MM.1S (cell line): Measurements from ENCODE around the gene ARMC12.

Source experiments
- DNase-seq: peaks from one replicate; pipeline ENCODE4 v3.0.0-alpha.2; 2015
- H2AFZ ChIP-seq: fragments of 300-600 bp; sonication (generic); 2 replicates; pipeline ENCODE4 v1.6.0; 2016; ENCODE audit warnings: antibody characterized with exemption, low read length
- H3F3A ChIP-seq: fragments of 300-600 bp; sonication (generic); 2 replicates; pipeline ENCODE4 v1.6.1; 2016; ENCODE audit warnings: mild to moderate bottlenecking, antibody characterized with exemption, low read length, moderate library complexity, mixed read lengths; ENCODE audit not compliant: insufficient read depth
- H3K27ac ChIP-seq: fragments of 300-600 bp; sonication (generic); 2 replicates; pipeline ENCODE4 v1.5.1; 2016; ENCODE audit warnings: mild to moderate bottlenecking, low read length
- H3K27me3 ChIP-seq: fragments of 300-600 bp; sonication (generic); replicated peaks from 2 replicates; pipeline ENCODE4 v1.6.0; 2016; ENCODE audit warnings: low read length; ENCODE audit not compliant: insufficient read depth
- H3K36me3 ChIP-seq: fragments of 300-600 bp; sonication (generic); replicated peaks from 2 replicates; pipeline ENCODE4 v1.6.1; 2016; ENCODE audit warnings: mild to moderate bottlenecking, low read length, mixed read lengths; ENCODE audit not compliant: insufficient read depth
- H3K4me1 ChIP-seq: fragments of 300-600 bp; sonication (generic); 2 replicates; pipeline ENCODE4 v1.6.1; 2016; ENCODE audit warnings: low read length, mixed read lengths
- H3K4me2 ChIP-seq: fragments of 300-600 bp; sonication (generic); 2 replicates; pipeline ENCODE4 v1.6.0; 2016; ENCODE audit warnings: low read depth, low read length
- H3K4me3 ChIP-seq: fragments of 300-600 bp; sonication (generic); 2 replicates; pipeline ENCODE4 v1.5.1; 2016; ENCODE audit warnings: low read length, mixed read lengths
- H3K79me2 ChIP-seq: fragments of 300-600 bp; sonication (generic); 2 replicates; pipeline ENCODE4 v1.6.1; 2016; ENCODE audit warnings: mixed run types, low read length, mixed read lengths
- H3K9ac ChIP-seq: fragments of 300-600 bp; sonication (generic); 2 replicates; pipeline ENCODE4 v1.6.1; 2016; ENCODE audit warnings: low read length, mixed read lengths
- H3K9me2 ChIP-seq: fragments of 300-600 bp; sonication (generic); replicated peaks from 2 replicates; pipeline ENCODE4 v1.6.1; 2016; ENCODE audit warnings: mild to moderate bottlenecking, low read length, mixed read lengths; ENCODE audit not compliant: insufficient read depth
- H3K9me3 ChIP-seq: fragments of 300-600 bp; sonication (generic); replicated peaks from 2 replicates; pipeline ENCODE4 v1.6.1; 2016; ENCODE audit warnings: mild to moderate bottlenecking, low read length, mixed read lengths; ENCODE audit not compliant: insufficient read depth
- H4K20me1 ChIP-seq: fragments of 300-600 bp; sonication (generic); 2 replicates; pipeline ENCODE4 v1.6.1; 2016; ENCODE audit warnings: mild to moderate bottlenecking, low read length, moderate library complexity, mixed read lengths; ENCODE audit not compliant: insufficient read depth
- CTCF ChIP-seq: fragments of 300-600 bp; sonication (generic); IDR thresholded peaks from 2 replicates; pipeline ENCODE4 v1.5.1; 2016; ENCODE audit warnings: antibody characterized with exemption, low read length, mixed read lengths
- EZH2 ChIP-seq: fragments of 300-600 bp; sonication (generic); optimal IDR thresholded peaks from 2 replicates; pipeline ENCODE3; 2017; ENCODE audit warnings: low read depth, mild to moderate bottlenecking, antibody characterized with exemption, low read length, mixed read lengths
- EZH2phosphoT487 ChIP-seq: fragments of 300-600 bp; sonication (generic); IDR thresholded peaks from 2 replicates; pipeline ENCODE4 v1.6.1; 2018; ENCODE audit warnings: antibody characterized with exemption, low read length

The ARMC12 gene

GRCh38 chr6:35711731-35712130, 25.1 kb upstream of the ARMC12 start:
- H3K79me2 ChIP-seq = no peaks in the 10 kb centered on the region
- no peak overlapping the region for H2AFZ ChIP-seq
- TF ChIP-seq EZH2 = no peak
- TF ChIP-seq CTCF = no peak
- no peak for TF ChIP-seq EZH2phosphoT487
- DNase-seq = no peak
- H3K4me2 ChIP-seq = no peak overlapping the region
- H3K27me3 ChIP-seq = no peaks in the 10 kb centered on the region
- H3K9me3 ChIP-seq = no peaks in the 10 kb centered on the region
- no peaks in the 10 kb centered on the region for H3K36me3 ChIP-seq
- no peaks in the 10 kb centered on the region for H3K9me2 ChIP-seq
- no peaks in the 10 kb centered on the region for H4K20me1 ChIP-seq
- no peak overlapping the region for H3K4me3 ChIP-seq
- no peak overlapping the region for H3K9ac ChIP-seq
- H3K4me1 ChIP-seq = no peaks in the 10 kb centered on the region
- H3F3A ChIP-seq = no peaks in the 10 kb centered on the region
- H3K27ac ChIP-seq = no peak overlapping the region

- no peaks in the 10 kb centered on the region for H3K36me3 ChIP-seq
- H3K4me3 ChIP-seq = no peak overlapping the region
- H3K79me2 ChIP-seq = no peaks in the 10 kb centered on the region
- no peak for DNase-seq
- H3K27me3 ChIP-seq = no peaks in the 10 kb centered on the region
- H3K9me2 ChIP-seq = no peaks in the 10 kb centered on the region
- H3K9me3 ChIP-seq = no peaks in the 10 kb centered on the region
- no peaks in the 10 kb centered on the region for H4K20me1 ChIP-seq
- no peak overlapping the region for H3K9ac ChIP-seq
- no peak overlapping the region for H2AFZ ChIP-seq
- no peak overlapping the region for H3K4me2 ChIP-seq
- no peak for TF ChIP-seq CTCF
- no peak for TF ChIP-seq EZH2phosphoT487
- TF ChIP-seq EZH2 = no peak
- no peak overlapping the region for H3K27ac ChIP-seq
- no peaks in the 10 kb centered on the region for H3F3A ChIP-seq
- no peaks in the 10 kb centered on the region for H3K4me1 ChIP-seq
Measured at GRCh38 chr6:35713006-35713767, 23.6 kb upstream of the ARMC12 start.

GRCh38 chr6:35716798-35717197, 20.0 kb upstream of the ARMC12 start:
- no peak overlapping the region for H3K4me3 ChIP-seq
- H3K9me2 ChIP-seq = no peaks in the 10 kb centered on the region
- H3K9ac ChIP-seq = no peak overlapping the region
- H3K4me1 ChIP-seq = peaks cover 17% of the 10 kb centered on the region
- TF ChIP-seq CTCF (no peak), EZH2 (no peak), EZH2phosphoT487 (no peak)
- no peak overlapping the region for H3K4me2 ChIP-seq
- H3K36me3 ChIP-seq = no peaks in the 10 kb centered on the region
- DNase-seq = no peak
- no peaks in the 10 kb centered on the region for H3K27me3 ChIP-seq
- H3F3A ChIP-seq = no peaks in the 10 kb centered on the region
- no peaks in the 10 kb centered on the region for H3K79me2 ChIP-seq
- H3K9me3 ChIP-seq = no peaks in the 10 kb centered on the region
- H2AFZ ChIP-seq = no peak overlapping the region
- H4K20me1 ChIP-seq = no peaks in the 10 kb centered on the region
- H3K27ac ChIP-seq = no peak overlapping the region
